PC-9 (cell line): ENCODE results near the gene KIAA1217. TPM values are rescaled to one million over a fixed set of nuclear protein-coding genes. Genes with fewer than 3 reads are reported as not detected.

Experiments used
- BruUV-seq: library from RNA; stranded (reverse); fragments of 400-500 nt; replicated peaks from 2 replicates; lab custom pipeline; 2021; lab: Mats Ljungman, UMichigan
- CTCF ChIA-PET: fragments of 300-600 bp; sonication (Branson Sonifier 250); formaldehyde crosslinking; loops from one replicate; lab custom pipeline; 2022; ENCODE audit warnings: antibody characterized with exemption; lab: Charles Lee
- POLR2A ChIA-PET: fragments of 300-600 bp; sonication (Branson Sonifier 250); formaldehyde crosslinking; loops from one replicate; lab custom pipeline; 2022; ENCODE audit warnings: antibody characterized with exemption; ENCODE audit not compliant: unreplicated experiment; lab: Charles Lee
- DNase-seq, 2 experiments: peaks; one replicate each; pipeline versions ENCODE4 v3.0.0 to v3.0.0-alpha.2; 2015 to 2022; ENCODE audit warnings: mixed read lengths in 1 of 2
- H2AFZ ChIP-seq: fragments of 200-600 bp; sonication (generic); 2 replicates; pipeline ENCODE4 v1.8.1; 2017; ENCODE audit warnings: antibody characterized with exemption
- H3F3A ChIP-seq: fragments of 200-600 bp; sonication (generic); 2 replicates; pipeline ENCODE4 v1.8.1; 2017; ENCODE audit warnings: antibody characterized with exemption, mild to moderate bottlenecking, low read depth; ENCODE audit not compliant: insufficient read depth
- H3K27ac ChIP-seq: fragments of 200-600 bp; sonication (generic); 2 replicates; pipeline ENCODE4 v1.6.1; 2016; ENCODE audit warnings: mixed run types
- H3K27me3 ChIP-seq: fragments of 200-600 bp; sonication (generic); 2 replicates; pipeline ENCODE4 v1.6.1; 2016; ENCODE audit warnings: low read depth, mixed run types; ENCODE audit not compliant: insufficient read depth
- H3K36me3 ChIP-seq: fragments of 200-600 bp; sonication (generic); 2 replicates; pipeline ENCODE4 v1.6.1; 2016; ENCODE audit warnings: low read depth, mixed run types
- H3K4me1 ChIP-seq: fragments of 200-600 bp; sonication (generic); replicated peaks from 2 replicates; pipeline ENCODE4 v1.6.1; 2016; ENCODE audit warnings: mixed run types; ENCODE audit not compliant: insufficient read depth
- H3K4me2 ChIP-seq: fragments of 200-600 bp; sonication (generic); 2 replicates; pipeline ENCODE4 v1.6.1; 2017; ENCODE audit warnings: mixed run types
- H3K4me3 ChIP-seq: fragments of 200-600 bp; sonication (generic); 2 replicates; pipeline ENCODE4 v1.6.1; 2016; ENCODE audit warnings: mixed run types
- H3K79me2 ChIP-seq: fragments of 200-600 bp; sonication (generic); 2 replicates; pipeline ENCODE4 v1.6.1; 2017; ENCODE audit warnings: low read depth, mixed run types
- H3K9me2 ChIP-seq: fragments of 200-600 bp; sonication (generic); 2 replicates; pipeline ENCODE4 v1.8.1; 2017; ENCODE audit warnings: mild to moderate bottlenecking; ENCODE audit not compliant: insufficient read depth
- H3K9me3 ChIP-seq: fragments of 200-600 bp; sonication (generic); 2 replicates; pipeline ENCODE4 v1.8.1; 2016; ENCODE audit warnings: low read depth; ENCODE audit not compliant: insufficient read depth
- H4K20me1 ChIP-seq: fragments of 200-600 bp; sonication (generic); 2 replicates; pipeline ENCODE4 v1.8.1; 2017; ENCODE audit not compliant: insufficient read depth
- EZH2 ChIP-seq: fragments of 200-600 bp; sonication (generic); IDR thresholded peaks from 2 replicates; pipeline ENCODE4 v1.8.0; 2017; ENCODE audit warnings: antibody characterized with exemption, low read depth
- intact Hi-C: fragments of 100-400 bp; cut with micrococcal nuclease; formaldehyde crosslinking; loops from one replicate; pipeline ENCODE4 v1.10.0; 2022; ENCODE audit not compliant: unreplicated experiment
- total RNA-seq: library from RNA; stranded (reverse); gene quantifications from 2 replicates; pipeline ENCODE4 v1.2.3, GENCODE V29; 2021
- TF ChIP-seq, protein P1 (sequence below): fragments of 200-600 bp; sonication (generic); conservative IDR thresholded peaks from 2 replicates; pipeline ENCODE4 v1.6.1; 2017; ENCODE audit warnings: mixed run types, antibody characterized with exemption, mild to moderate bottlenecking, moderate library complexity

Gene KIAA1217
- total RNA-seq, 1 experiment from 2014 or later: 41.1 TPM

- H3K4me2 ChIP-seq: no peak overlapping the region
- BruUV-seq: no TSS peak
- no peaks in the 10 kb centered on the region for H3K79me2 ChIP-seq
- no peak for TF ChIP-seq EZH2
- TF ChIP-seq, protein P1, sequence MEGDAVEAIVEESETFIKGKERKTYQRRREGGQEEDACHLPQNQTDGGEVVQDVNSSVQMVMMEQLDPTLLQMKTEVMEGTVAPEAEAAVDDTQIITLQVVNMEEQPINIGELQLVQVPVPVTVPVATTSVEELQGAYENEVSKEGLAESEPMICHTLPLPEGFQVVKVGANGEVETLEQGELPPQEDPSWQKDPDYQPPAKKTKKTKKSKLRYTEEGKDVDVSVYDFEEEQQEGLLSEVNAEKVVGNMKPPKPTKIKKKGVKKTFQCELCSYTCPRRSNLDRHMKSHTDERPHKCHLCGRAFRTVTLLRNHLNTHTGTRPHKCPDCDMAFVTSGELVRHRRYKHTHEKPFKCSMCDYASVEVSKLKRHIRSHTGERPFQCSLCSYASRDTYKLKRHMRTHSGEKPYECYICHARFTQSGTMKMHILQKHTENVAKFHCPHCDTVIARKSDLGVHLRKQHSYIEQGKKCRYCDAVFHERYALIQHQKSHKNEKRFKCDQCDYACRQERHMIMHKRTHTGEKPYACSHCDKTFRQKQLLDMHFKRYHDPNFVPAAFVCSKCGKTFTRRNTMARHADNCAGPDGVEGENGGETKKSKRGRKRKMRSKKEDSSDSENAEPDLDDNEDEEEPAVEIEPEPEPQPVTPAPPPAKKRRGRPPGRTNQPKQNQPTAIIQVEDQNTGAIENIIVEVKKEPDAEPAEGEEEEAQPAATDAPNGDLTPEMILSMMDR: no peak
- no peaks in the 10 kb centered on the region for H3K36me3 ChIP-seq
- no peak for DNase-seq
- no peaks in the 10 kb centered on the region for H3K9me3 ChIP-seq
- H4K20me1 ChIP-seq: no peaks in the 10 kb centered on the region
- H3K4me1 ChIP-seq: no peaks in the 10 kb centered on the region
- H2AFZ ChIP-seq: no peak overlapping the region
- no peaks in the 10 kb centered on the region for H3F3A ChIP-seq
- no peak overlapping the region for H3K4me3 ChIP-seq
- intact Hi-C loops: no loop called here
- no peaks in the 10 kb centered on the region for H3K27me3 ChIP-seq
- no peak overlapping the region for H3K27ac ChIP-seq
- ChIA-PET POLR2A (no interaction called here), CTCF (no interaction called here)
- H3K9me2 ChIP-seq: no peaks in the 10 kb centered on the region
Measured at GRCh38 chr10:24177636-24178035, 31.3 kb upstream of the KIAA1217 start.

- intact Hi-C loops: no loop called here
- no peaks in the 10 kb centered on the region for H3F3A ChIP-seq
- no peaks in the 10 kb centered on the region for H3K9me3 ChIP-seq
- TF ChIP-seq, protein P1: no peak
- no peak for TF ChIP-seq EZH2
- ChIA-PET CTCF (no interaction called here), POLR2A (no interaction called here)
- no peaks in the 10 kb centered on the region for H3K79me2 ChIP-seq
- H3K27me3 ChIP-seq: no peaks in the 10 kb centered on the region
- BruUV-seq: no TSS peak
- no peaks in the 10 kb centered on the region for H4K20me1 ChIP-seq
- H3K27ac ChIP-seq: no peak overlapping the region
- H2AFZ ChIP-seq: no peak overlapping the region
- H3K4me3 ChIP-seq: no peak overlapping the region
- no peaks in the 10 kb centered on the region for H3K9me2 ChIP-seq
- H3K36me3 ChIP-seq: no peaks in the 10 kb centered on the region
- no peak overlapping the region for H3K4me2 ChIP-seq
- H3K4me1 ChIP-seq: no peaks in the 10 kb centered on the region
- DNase-seq: no peak
Measured at GRCh38 chr10:24180891-24181290, 28.0 kb upstream of the KIAA1217 start.

GRCh38 chr10:24184455-24184854, 24.5 kb upstream of the KIAA1217 start:
- H3K36me3 ChIP-seq: no peaks in the 10 kb centered on the region
- no peak overlapping the region for H3K4me2 ChIP-seq
- H4K20me1 ChIP-seq: no peaks in the 10 kb centered on the region
- BruUV-seq: no TSS peak
- intact Hi-C loops: no loop called here
- DNase-seq: no peak
- H3K9me3 ChIP-seq: no peaks in the 10 kb centered on the region
- H3K4me3 ChIP-seq: no peak overlapping the region
- no peak overlapping the region for H2AFZ ChIP-seq
- no peaks in the 10 kb centered on the region for H3F3A ChIP-seq
- no peaks in the 10 kb centered on the region for H3K4me1 ChIP-seq
- H3K79me2 ChIP-seq: no peaks in the 10 kb centered on the region
- H3K9me2 ChIP-seq: no peaks in the 10 kb centered on the region
- no peak for TF ChIP-seq EZH2
- TF ChIP-seq, protein P1: no peak
- ChIA-PET POLR2A (no interaction called here), CTCF (no interaction called here)
- no peaks in the 10 kb centered on the region for H3K27me3 ChIP-seq
- no peak overlapping the region for H3K27ac ChIP-seq
